ENCODE data around the gene LRCOL1. TPM values are rescaled to one million over a fixed set of nuclear protein-coding genes. Genes with fewer than 3 reads are reported as not detected.

The LRCOL1 gene
- total and polyA plus RNA-seq, 2 of the 13 experiments (the other 11 are each of a cell fraction or from before 2014, with no cell fraction given) = not detected

- TF ChIP-seq SKIL (CRISPR knock-in tag; IDR thresholded peaks at IDR 0.05; ENCODE audit: borderline replicate concordance) (no peak), ZSCAN25 (CRISPR knock-in tag; IDR thresholded peaks at IDR 0.05) (0 out of 2 replicates have a peak, but pooled peaks have one; percentile 18), ARID4A (CRISPR knock-in tag; IDR thresholded peaks at IDR 0.05; ENCODE audit: borderline replicate concordance) (peak; percentile 24; the same call in 1 of the 2 replicates), DNMT3B (CRISPR knock-in tag; conservative IDR thresholded peaks at IDR 0.05) (no peak), STAT6 (CRISPR knock-in tag; IDR thresholded peaks at IDR 0.05; ENCODE audit: borderline replicate concordance) (no peak), MAX (IDR thresholded peaks at IDR 0.05) (peak; percentile 8; the same call in 1 of the 2 replicates), GLI4 (CRISPR knock-in tag; IDR thresholded peaks at IDR 0.05; ENCODE audit: borderline replicate concordance) (no peak), DRAP1 (CRISPR knock-in tag; IDR thresholded peaks at IDR 0.05) (no peak), ZSCAN9 (CRISPR knock-in tag; IDR thresholded peaks at IDR 0.05; ENCODE audit: borderline replicate concordance) (no peak), YY1 (IDR thresholded peaks at IDR 0.05; ENCODE audit: insufficient read depth, insufficient replicate concordance, low read depth, low read length) (peak; percentile 16), BHLHE40 (IDR thresholded peaks at IDR 0.05; ENCODE audit: low read length) (no peak), HOXA7 (CRISPR knock-in tag; IDR thresholded peaks at IDR 0.05) (no peak), HMGA1 (CRISPR knock-in tag; conservative IDR thresholded peaks at IDR 0.05) (no peak), ZFP82 (CRISPR knock-in tag; IDR thresholded peaks at IDR 0.05; ENCODE audit: borderline replicate concordance) (0 out of 2 replicates have a peak, but pooled peaks have one; percentile 37), SRF (IDR thresholded peaks at IDR 0.05; ENCODE audit: low read depth, low read length) (no peak), RBFOX2 (IDR thresholded peaks at IDR 0.05; ENCODE audit: low read depth, low read length) (peak; percentile 54; the same call in 1 of the 2 replicates)
- TF ChIP-seq, protein P1, sequence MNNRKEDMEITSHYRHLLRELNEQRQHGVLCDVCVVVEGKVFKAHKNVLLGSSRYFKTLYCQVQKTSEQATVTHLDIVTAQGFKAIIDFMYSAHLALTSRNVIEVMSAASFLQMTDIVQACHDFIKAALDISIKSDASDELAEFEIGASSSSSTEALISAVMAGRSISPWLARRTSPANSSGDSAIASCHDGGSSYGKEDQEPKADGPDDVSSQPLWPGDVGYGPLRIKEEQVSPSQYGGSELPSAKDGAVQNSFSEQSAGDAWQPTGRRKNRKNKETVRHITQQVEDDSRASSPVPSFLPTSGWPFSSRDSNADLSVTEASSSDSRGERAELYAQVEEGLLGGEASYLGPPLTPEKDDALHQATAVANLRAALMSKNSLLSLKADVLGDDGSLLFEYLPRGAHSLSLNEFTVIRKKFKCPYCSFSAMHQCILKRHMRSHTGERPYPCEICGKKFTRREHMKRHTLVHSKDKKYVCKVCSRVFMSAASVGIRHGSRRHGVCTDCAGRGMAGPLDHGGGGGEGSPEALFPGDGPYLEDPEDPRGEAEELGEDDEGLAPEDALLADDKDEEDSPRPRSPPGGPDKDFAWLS (CRISPR knock-in tag; IDR thresholded peaks at IDR 0.05; ENCODE audit: borderline replicate concordance) = no peak
These were observed 50.6 kb downstream of the LRCOL1 start (continued) for GRCh38 chr12:132559652-132560363.

Measured in HepG2 (cell line).